Cortex of kidney (tissue), 1 donor: ENCODE measurements around the gene ABHD1.

Experiments
- DNase-seq: peaks from one replicate; lab custom pipeline; 2025; lab: John Stamatoyannopoulos, UW

The ABHD1 gene

DNA sequence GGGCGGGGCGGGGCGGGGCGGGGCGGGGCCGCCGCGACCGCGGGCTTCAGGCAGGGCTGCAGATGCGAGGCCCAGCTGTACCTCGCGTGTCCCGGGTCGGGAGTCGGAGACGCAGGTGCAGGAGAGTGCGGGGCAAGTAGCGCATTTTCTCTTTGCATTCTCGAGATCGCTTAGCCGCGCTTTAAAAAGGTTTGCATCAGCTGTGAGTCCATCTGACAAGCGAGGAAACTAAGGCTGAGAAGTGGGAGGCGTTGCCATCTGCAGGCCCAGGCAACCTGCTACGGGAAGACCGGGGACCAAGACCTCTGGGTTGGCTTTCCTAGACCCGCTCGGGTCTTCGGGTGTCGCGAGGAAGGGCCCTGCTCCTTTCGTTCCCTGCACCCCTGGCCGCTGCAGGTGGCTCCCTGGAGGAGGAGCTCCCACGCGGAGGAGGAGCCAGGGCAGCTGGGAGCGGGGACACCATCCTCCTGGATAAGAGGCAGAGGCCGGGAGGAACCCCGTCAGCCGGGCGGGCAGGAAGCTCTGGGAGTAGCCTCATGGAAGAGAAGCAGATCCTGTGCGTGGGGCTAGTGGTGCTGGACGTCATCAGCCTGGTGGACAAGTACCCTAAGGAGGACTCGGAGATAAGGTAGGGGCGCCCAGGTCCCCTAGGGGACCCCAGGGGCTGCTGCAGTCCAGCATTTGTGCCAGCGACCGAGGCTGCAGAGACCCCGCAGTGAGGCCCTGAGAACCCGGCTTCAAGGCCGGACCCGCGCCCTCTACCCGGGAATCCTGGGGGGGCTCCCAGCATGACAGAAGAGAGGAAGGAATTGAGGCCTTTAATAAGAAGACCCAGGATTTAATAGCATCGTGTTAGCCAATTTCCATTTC, 36.7 kb upstream of the ABHD1 start, which contains the start of gene KHK:
KHK (plus strand) TSS at position 49 of the 870 bp plus-strand sequence; CDS start at position 537, 488 bp downstream.
- no peak for DNase-seq

DNA sequence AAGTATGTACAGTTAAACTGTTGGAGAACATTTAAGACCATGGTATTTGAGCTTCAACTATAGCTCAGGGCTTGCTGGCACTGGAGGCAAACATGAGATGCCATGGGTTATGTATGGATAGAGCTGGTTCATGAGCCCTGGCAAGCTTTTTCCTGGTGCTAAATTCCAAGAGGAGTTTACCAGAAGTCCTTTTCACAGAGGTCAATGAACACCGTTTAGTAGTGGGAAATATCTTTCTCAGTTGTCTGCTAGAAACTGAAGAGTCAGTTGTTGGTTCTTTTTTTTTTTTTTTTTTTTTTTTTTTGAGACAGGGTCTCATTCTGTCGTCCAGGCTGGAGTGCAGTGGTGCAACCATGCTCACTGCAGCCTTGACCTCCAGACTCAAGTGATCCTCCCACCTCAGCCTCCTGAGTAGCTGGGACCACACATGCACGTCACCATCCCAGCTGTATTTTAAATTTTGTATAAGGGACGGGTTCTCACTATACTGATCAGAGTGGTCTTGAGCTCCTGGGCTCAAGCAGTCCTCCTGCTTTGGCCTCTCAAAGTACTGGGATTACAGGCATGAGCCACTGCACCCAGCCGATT, 35.7 kb upstream of the ABHD1 start:
- DNase-seq, result no peak

DNA sequence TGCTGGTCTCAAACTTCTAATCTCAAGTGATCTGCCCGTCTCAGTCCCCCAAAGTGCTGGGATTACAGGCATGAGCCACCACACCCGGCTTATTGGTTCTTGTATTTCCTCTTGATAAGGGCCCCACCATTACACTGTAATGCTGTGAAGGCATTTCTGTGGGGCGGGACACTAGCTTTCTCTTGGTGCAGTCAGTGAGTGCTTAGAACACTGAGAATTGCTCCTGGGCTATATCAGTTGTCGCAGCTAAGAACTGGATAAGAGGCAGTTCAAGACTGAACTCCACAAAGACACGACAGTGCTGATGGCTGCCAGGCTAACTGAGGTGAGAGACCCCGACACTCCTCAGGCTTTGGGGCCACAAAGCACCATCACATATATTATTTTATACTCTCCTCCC, 35.0 kb upstream of the ABHD1 start:
- DNase-seq, result no peak

DNA sequence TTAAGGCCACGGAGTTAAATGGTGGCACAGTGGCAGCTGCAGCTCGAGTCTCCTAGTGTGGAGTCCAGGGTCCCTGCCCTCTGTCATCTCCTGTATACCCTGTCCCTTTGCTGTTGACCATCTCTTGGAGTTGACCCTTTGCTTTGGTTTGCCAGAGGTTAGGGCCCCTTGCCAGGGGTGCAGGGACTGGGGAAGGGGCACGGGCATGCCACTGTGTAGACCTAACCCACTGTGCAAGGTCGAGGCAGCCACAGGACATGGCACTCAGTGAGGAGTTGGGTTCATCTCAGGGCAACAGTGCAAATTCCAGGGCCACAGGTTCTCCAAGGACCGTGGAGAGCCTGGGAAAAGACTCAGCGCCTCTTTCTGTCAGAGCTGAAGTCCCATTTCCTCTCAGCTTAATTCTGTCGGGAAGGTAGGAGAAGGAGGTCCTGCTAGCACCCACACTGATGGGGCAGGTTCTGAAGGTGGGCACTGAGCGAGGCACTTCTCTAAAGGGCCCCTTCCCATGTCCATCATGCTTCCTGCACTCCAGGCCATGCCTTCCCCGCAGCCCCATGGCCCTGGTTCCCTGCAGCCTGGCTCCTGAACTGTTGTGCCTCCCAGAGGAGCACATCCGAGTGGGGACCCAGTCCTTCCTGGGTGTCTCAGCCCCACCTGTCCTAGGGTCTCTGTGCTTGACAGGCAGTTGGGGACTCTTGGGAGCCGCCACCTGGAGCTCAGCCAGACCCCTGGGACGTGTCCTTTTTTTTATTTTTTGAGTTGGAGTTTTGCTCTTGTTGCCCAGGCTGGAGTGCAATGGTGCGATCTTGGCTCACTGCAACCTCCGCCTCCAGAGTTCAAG, 34.3 kb upstream of the ABHD1 start:
- DNase-seq, result no peak

DNA sequence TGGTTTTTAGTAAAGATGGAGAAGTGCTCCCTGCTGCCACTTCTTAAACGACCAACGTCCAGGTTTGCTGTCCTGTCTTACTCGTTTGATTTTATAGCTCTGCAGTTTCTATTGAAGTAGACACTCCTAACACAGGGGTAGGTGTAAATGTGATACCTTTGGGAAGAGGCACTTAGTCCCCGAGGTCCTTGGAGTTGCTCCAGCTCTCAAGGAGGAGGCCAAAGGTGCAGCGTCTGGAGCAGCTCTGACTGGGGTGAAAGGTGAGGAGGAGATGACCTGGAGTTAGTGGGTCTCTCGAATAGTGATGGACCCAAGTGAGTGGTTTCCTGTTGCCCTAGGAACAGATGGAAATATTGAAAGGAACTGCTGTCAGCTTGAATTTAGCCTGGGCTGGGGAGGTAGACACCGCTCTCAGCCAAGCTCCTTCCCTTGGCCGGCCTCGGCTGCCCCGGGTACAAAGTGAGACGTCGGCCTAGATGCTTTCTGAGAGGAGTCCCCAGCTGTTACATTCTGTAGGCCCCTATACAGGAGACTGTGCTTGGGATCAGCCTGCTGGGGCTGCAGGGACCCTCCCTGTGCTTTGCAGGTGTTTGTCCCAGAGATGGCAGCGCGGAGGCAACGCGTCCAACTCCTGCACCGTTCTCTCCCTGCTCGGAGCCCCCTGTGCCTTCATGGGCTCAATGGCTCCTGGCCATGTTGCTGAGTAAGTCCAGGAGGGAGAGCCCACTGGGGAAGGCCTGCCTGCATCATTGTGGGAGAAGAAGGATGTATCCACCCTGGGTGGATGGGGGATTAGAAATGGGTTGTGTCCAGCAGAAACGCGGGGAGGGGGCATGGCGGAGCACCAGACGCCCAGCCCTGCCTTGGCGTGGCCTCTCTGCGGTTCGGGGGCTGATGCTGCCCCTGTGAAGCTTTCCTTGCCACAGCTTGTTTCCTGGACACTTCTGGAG, 31.6 kb upstream of the ABHD1 start:
- DNase-seq, result no peak

DNA sequence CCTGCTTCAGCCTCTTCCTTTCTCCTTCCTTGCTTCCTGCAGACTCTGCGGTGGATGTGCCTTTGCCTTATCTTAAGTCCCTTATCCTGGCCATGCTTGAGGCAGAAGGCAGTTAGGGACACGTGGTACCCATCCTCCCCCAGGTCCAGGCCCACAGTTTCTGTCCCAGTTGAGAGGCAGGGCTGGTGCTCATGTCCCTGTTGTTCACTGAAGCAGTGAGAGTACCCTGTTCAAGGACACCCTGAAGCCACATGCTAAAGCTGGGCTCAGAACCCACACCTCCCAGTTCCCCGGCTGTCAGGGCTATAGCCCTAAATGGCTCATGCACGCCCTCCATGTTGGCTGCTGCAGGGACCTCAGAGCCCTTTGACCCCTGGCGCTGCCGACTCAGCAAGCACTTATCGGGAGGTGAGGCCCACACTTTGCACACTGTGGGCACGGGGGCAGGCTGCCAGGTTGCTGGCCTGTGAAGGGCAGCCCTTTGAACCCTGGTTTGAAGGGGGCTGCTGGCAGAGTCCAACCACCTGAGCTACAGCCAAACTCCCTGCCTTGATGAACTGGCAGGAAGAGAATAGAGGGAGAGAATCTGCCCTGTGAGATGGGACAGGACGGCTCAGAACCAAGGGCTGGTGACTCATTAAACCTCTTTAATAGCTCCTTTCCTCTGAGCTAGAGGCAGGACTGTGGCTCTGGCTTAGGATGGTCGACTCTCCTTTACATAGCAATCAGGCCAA, 30.8 kb upstream of the ABHD1 start:
- DNase-seq, result no peak

DNA sequence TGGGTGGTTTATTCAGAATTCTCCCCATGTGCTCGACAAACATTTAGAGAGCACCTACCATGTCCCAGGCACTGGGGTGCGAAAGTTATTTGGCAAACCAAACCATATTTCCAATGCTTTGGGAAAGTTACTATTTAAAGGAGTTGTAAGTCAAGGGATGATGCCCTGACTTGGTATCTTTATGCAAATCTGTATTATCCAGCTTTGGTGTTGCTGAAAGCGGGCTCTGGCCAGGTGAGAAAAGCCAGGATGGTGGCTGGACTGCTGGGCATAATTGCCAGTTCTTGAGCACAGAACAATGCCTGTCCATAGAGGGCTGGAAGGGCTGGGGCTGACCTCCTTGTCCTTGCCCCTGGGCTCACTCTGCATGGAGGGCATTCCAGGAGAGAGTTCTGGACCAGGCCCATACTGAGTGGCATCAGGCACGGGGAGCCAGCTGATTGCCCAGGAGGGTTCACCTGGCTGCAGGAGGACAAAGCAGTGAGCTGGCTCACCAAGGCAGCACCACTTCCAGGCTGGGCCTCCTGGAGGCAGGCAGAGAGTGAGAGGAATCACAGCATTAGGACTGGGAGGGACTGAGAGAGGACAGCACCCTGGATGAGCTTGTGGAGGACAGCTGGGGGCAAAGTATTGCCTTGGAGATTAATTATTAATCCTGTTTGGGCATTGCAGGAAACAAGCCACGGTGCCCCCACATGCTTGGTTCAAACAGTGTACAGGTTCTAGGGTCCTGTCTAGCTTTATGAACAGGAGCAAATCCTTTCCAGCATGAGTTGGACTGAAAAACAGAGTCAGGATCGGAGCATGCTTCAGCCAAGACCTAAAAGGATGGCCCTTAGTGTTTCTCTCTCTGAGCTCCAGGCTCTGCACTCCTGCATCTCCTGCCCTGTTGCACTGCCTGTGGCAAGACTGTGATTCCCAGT, 29.9 kb upstream of the ABHD1 start:
- DNase-seq, result no peak

DNA sequence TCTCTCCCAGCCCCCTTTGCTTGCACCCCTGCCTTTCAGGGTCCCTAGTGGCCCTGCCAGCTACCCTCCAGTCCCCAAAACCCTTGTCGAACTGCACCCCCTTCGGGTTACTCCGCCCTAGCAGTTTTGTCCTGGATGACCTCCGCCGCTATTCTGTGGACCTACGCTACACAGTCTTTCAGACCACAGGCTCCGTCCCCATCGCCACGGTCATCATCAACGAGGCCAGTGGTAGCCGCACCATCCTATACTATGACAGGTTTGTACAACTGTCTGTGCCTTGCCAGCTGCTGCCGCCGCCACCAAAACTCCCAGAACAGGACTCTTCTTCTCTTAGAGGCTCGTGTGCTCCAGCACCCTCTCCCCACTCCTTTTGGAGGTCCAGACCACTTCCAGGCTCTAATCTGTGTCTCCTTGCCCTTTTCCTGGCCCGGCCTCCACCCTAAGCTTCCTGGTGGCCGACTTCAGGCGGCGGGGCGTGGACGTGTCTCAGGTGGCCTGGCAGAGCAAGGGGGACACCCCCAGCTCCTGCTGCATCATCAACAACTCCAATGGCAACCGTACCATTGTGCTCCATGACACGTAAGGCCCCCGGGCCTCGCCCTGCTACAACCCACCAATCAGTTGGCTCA, 29.1 kb upstream of the ABHD1 start:
- no peak for DNase-seq

DNA sequence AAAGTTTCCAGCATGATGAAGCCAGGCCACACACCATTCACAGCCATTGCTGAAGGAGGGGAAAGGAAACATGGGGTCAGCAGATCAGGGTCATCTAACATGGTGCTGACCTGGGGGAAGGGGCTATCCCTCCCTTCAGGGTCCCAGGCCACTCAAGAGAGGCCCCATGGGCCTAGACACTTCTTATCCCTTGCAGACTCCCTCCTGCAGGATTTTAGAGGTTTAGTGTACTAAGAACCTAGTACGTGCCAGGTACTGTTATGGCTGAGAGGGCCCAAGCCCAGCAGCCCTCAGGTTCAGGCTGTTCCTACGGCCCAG, 28.2 kb upstream of the ABHD1 start:
- DNase-seq, result no peak

DNA sequence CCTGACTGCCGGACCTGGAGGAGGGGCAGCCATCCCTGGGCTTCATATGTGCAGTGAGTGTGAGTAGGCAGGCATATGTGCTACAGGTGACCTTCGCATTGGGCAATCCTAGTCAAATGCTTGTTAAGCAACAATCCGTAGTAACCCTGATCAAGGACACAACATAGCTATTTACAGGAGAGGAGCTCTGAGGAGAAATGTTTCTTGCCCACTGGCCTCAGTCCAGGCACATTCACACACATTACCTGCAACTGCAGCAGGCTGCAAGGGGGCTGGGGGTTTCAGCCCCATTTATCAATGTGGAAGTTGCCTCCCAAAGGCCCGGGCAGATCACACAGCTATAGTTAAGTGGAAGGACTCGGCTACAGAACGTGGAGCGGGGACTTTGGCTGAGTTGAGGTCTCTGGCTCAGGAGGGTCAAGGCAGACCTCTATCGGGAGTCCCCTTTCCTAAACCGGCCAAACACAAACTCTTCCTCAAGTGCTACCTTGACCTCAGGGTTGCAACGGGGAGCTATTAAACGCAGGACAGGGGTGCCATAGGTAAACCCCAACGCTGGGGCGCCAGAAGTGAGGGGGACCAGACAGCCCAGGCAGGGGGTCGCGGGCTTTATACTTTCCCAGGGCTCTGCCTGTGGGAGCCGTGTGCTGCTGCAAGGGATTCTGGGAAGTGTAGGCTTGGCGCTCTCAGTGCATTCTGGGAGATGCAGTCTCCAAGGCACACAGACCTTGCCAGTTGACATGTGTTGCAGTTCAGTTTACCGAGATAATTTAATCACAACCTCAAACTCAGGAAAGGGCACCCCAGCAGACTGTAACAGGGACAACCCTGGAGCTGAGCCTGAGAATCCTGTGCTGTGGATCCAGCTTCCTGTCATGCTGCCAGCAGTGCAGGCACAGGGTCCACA, 27.6 kb upstream of the ABHD1 start:
- DNase-seq, result no peak

DNA sequence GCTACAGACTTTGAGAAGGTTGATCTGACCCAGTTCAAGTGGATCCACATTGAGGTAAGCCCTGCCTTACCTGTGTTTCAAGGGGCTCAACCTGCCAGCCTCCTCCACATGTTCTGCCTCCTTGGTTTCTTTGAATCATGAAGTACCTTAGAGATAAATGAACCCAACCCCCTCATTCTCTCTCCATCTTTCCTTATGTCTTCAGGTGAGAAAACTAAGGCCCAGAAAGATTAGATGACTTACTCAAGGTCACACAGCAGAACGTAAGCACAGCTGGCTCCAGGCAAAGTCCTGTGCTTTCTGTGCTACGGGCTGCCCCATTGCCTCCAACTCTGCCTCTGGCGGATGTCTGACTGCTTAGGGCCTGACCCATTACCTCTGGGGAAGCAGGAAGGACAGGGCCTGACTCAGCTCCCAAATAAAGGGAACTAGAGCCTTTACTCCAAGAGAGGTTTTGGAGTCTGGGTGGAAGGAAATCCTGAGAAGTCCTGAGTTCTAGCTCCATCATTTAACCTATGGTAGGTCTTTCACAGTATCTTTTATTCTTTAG, 26.8 kb upstream of the ABHD1 start:
- DNase-seq, result no peak

DNA sequence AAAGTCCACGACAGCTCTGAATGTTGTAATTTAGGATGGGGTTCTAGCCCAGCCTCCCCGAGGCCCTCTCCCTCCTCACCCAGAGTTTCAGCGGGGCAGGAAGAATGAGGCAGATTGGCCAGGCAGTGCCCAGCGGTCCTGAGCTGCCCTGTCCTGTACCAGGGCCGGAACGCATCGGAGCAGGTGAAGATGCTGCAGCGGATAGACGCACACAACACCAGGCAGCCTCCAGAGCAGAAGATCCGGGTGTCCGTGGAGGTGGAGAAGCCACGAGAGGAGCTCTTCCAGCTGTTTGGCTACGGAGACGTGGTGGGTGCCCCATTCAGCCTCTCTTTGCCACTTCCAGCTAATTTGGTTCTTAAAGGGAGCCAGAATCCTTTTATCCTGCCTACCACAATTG, 26.3 kb upstream of the ABHD1 start:
- DNase-seq, result no peak

DNA sequence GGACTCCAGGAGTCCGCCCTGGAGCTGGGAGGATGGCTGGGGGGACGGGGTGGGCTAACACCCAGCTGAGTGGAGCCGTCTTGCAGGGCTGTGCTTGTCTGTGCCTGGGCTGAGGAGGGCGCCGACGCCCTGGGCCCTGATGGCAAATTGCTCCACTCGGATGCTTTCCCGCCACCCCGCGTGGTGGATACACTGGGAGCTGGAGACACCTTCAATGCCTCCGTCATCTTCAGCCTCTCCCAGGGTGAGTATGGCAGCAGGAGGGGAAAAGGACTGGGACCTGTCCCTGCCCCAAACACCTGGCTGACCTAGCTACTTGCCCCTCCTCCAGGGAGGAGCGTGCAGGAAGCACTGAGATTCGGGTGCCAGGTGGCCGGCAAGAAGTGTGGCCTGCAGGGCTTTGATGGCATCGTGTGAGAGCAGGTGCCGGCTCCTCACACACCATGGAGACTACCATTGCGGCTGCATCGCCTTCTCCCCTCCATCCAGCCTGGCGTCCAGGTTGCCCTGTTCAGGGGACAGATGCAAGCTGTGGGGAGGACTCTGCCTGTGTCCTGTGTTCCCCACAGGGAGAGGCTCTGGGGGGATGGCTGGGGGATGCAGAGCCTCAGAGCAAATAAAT, 24.2 kb upstream of the ABHD1 start:
- no peak for DNase-seq

DNA sequence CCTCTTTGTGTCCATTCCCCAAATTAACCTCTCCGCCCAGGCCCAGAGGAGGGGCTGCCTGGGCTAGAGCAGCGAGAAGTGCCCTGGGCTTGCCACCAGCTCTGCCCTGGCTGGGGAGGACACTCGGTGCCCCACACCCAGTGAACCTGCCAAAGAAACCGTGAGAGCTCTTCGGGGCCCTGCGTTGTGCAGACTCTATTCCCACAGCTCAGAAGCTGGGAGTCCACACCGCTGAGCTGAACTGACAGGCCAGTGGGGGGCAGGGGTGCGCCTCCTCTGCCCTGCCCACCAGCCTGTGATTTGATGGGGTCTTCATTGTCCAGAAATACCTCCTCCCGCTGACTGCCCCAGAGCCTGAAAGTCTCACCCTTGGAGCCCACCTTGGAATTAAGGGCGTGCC, 23.6 kb upstream of the ABHD1 start:
- no peak for DNase-seq

DNA sequence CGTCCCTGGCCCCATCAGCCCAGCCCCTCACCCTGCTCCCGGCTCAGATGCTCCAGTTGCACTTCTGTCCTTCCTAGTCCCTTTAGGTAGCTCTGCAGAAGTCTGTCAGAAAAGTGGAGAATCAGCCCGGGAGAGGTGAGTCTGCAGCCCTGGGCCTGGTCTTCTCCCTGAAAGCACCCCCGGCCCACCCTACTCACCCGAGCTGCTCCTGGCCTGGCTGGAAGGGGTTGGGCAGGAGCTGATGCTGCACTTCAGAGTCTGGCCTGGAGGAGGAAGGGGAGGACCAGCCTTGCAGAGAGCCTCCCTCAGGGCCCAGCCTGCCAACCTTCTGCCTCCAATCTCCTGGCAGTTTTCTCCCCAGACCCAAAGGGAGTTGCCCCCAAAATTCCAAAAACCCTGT, 21.3 kb upstream of the ABHD1 start:
- DNase-seq, result no peak

DNA sequence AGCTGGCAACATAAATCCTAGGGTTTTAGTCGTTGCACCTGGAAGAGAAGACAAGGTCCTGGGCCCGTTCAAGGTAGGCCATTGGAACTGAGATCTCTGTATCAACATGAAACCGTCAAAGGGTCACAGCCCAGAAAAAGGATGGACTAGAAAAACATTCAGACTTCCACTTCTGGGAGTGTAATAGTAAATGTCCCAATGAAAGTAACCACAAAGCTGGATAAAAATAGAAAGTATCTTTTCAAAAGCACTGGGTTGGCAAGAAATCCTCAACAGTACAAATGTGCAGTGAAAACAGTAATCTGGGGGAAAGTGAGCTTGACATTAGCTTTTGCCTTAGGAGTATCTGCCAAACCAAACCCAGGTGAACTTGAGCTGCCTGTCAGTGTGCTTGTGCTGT, 17.6 kb upstream of the ABHD1 start:
- no peak for DNase-seq

DNA sequence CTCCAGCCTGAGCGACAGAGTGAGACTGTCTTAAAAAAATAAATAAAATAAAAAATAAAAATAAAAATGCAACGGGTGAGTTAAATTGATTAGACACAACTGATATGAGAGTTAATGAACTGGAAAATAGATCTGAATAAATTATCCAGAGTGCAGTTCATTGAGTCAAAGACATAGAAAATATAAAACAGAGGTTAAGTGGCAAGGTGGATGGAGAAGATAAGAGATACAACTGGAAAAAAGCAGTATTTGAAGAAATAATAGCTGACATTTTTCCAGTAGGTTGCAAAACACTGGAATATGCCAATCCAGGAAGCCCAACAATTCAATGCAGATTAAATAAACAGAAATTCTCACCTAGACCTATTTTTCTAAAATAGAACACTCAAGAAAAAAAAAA, 15.4 kb upstream of the ABHD1 start:
- DNase-seq, result no peak

DNA sequence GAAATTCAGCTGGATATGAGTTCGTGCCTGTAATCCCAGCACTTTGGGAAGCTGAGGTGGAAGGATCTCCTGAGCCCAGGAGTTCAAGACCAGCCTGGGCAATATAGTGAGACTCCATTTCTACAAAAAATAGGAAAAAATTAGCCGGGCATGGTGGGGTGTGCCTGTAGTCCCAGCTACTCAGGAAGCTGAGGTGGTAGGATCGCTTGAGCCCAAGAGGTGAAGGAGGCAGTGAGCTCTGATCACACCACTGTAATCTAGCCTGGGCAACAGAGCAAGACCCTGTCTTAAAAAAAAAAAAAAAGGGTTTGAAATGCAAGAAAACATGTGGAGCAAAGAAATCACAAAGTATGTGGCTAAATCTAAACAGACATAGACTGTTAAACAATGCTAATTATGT, 14.5 kb upstream of the ABHD1 start:
- no peak for DNase-seq
